GM23338 (cell line): ENCODE data around the gene PAEP. TPM values are rescaled to one million over a fixed set of nuclear protein-coding genes. Genes with fewer than 3 reads are reported as not detected.

Experiments
- ATAC-seq: fragments of 200-7000 bp; cut with Tn5 transposase; 3 replicates; pipeline ENCODE4 v1.9.1; 2020
- DNase-seq: peaks from one replicate; pipeline ENCODE4 v3.0.0-alpha.2; 2015; ENCODE audit warnings: low spot score
- H2AFZ ChIP-seq: fragments of 200-600 bp; sonication (generic); 2 replicates; pipeline ENCODE4 v1.8.0; 2016; ENCODE audit warnings: antibody characterized with exemption, mild to moderate bottlenecking, moderate library complexity
- H3F3A ChIP-seq: fragments of 200-600 bp; sonication (generic); replicated peaks from 2 replicates; pipeline ENCODE4 v1.8.0; 2017; ENCODE audit warnings: antibody characterized with exemption, mixed run types, low read depth
- H3K27ac ChIP-seq: fragments of 200-600 bp; sonication (generic); 2 replicates; pipeline ENCODE4 v1.6.1; 2016; ENCODE audit warnings: low read depth
- H3K27me3 ChIP-seq: fragments of 200-600 bp; sonication (generic); 2 replicates; pipeline ENCODE4 v1.8.0; 2016; ENCODE audit warnings: mild to moderate bottlenecking, mixed run types, moderate library complexity; ENCODE audit not compliant: insufficient read depth
- H3K36me3 ChIP-seq: fragments of 200-600 bp; sonication (generic); 2 replicates; pipeline ENCODE4 v1.8.0; 2016; ENCODE audit warnings: mild to moderate bottlenecking; ENCODE audit not compliant: insufficient read depth
- H3K4me1 ChIP-seq: fragments of 200-600 bp; sonication (generic); 2 replicates; pipeline ENCODE4 v1.8.0; 2016; ENCODE audit warnings: mild to moderate bottlenecking, moderate library complexity; ENCODE audit not compliant: insufficient read depth
- H3K4me2 ChIP-seq: fragments of 200-600 bp; sonication (generic); 2 replicates; pipeline ENCODE4 v1.7.1; 2017; ENCODE audit warnings: mixed run types
- H3K4me3 ChIP-seq: fragments of 200-600 bp; sonication (generic); 2 replicates; pipeline ENCODE4 v1.6.1; 2016; ENCODE audit warnings: mixed run types
- H3K79me2 ChIP-seq: fragments of 200-600 bp; sonication (generic); replicated peaks from 2 replicates; pipeline ENCODE4 v1.8.0; 2017; ENCODE audit warnings: mild to moderate bottlenecking; ENCODE audit not compliant: insufficient read depth
- H3K9me2 ChIP-seq: fragments of 200-600 bp; sonication (generic); 2 replicates; pipeline ENCODE4 v1.8.0; 2017; ENCODE audit not compliant: insufficient read depth
- H4K20me1 ChIP-seq: fragments of 200-600 bp; sonication (generic); replicated peaks from 2 replicates; pipeline ENCODE4 v1.8.0; 2017; ENCODE audit warnings: mild to moderate bottlenecking; ENCODE audit not compliant: insufficient read depth
- H3K27ac Mint-ChIP-seq: 2 replicates; pipeline ENCODE4 v1.8.0; 2020; ENCODE audit warnings: inconsistent platforms, mild to moderate bottlenecking, moderate library complexity, mixed read lengths
- H3K27me3 Mint-ChIP-seq: 3 replicates; pipeline ENCODE4 v1.8.0; 2022; ENCODE audit warnings: low read depth, mild to moderate bottlenecking, moderate library complexity, mixed read lengths, inconsistent platforms; ENCODE audit not compliant: insufficient read depth, poor library complexity
- H3K36me3 Mint-ChIP-seq: 3 replicates; pipeline ENCODE4 v1.8.0; 2021; ENCODE audit warnings: low read depth, mild to moderate bottlenecking, inconsistent platforms, moderate library complexity, mixed read lengths
- H3K4me1 Mint-ChIP-seq: 3 replicates; pipeline ENCODE4 v1.8.0; 2020; ENCODE audit warnings: mild to moderate bottlenecking, inconsistent platforms, mixed read lengths
- H3K4me3 Mint-ChIP-seq: 3 replicates; pipeline ENCODE4 v1.8.0; 2021; ENCODE audit warnings: moderate library complexity, mild to moderate bottlenecking, inconsistent platforms, mixed read lengths
- H3K9me3 Mint-ChIP-seq: 3 replicates; pipeline ENCODE4 v1.8.0; 2020; ENCODE audit warnings: moderate library complexity, mild to moderate bottlenecking, inconsistent platforms, mixed read lengths
- CTCF ChIP-seq, 2 experiments: fragments of 200-600 bp in 1 of 2; sonication (generic) in 1 of 2; conservative IDR thresholded peaks; 2 replicates each; pipeline versions ENCODE4 v1.5.1 to v1.6.1; 2016 to 2017; ENCODE audit warnings: antibody characterized with exemption in 2 of 2, low read depth in 2 of 2, mild to moderate bottlenecking in 2 of 2, moderate library complexity in 1 of 2
- EZH2 ChIP-seq: fragments of 200-600 bp; sonication (generic); IDR thresholded peaks from one replicate; pipeline ENCODE4 v1.8.0; 2017; ENCODE audit warnings: antibody characterized with exemption, mild to moderate bottlenecking, low read depth; ENCODE audit not compliant: unreplicated experiment
- polyA plus RNA-seq: library from polyadenylated mRNA; unstranded; fragments of >200 nt; fragmentation: Nextera tagmentation; extraction: Ambion mirVana; gene quantifications from 2 replicates; pipeline ENCODE4 v1.2.1, GENCODE V29; 2016
- total RNA-seq: library from RNA; depleted of rRNA; stranded (reverse); fragments of >200 nt; shearing (Covaris generic); gene quantifications from 2 replicates; pipeline ENCODE4 v1.2.3, GENCODE V29; 2014; rRNA removed

Gene PAEP
- total and polyA plus RNA-seq, 2 experiments from 2014 or later, result not detected

GRCh38 chr9:135615666-135616618, 54.4 kb downstream of the PAEP start:
- Mint-ChIP-seq H3K9me3 (peaks cover 11% of the 10 kb centered on the region), H3K27me3 (peaks cover 5% of the 10 kb centered on the region), H3K27ac (no peak overlapping the region; the same call in 1 of the 2 replicates), H3K4me3 (no peak overlapping the region), H3K4me1 (no peaks in the 10 kb centered on the region), H3K36me3 (peaks cover 7% of the 10 kb centered on the region)
- peak; percentile 30; the same call in 2 of the 3 replicates for ATAC-seq
- Histone ChIP-seq H3F3A (no peaks in the 10 kb centered on the region), H4K20me1 (no peaks in the 10 kb centered on the region), H3K9me2 (no peaks in the 10 kb centered on the region), H3K4me3 (no peak overlapping the region), H3K79me2 (no peaks in the 10 kb centered on the region), H3K36me3 (no peaks in the 10 kb centered on the region), H3K4me1 (no peaks in the 10 kb centered on the region), H3K27me3 (no peaks in the 10 kb centered on the region), H3K27ac (no peak overlapping the region), H3K4me2 (no peak overlapping the region), H2AFZ (no peak overlapping the region)
- no peak for TF ChIP-seq EZH2
- TF ChIP-seq CTCF (conservative IDR thresholded peaks at IDR 0.05; ENCODE audit: low read depth in 2 of 2), result peak in 1 of 2 experiments; percentile 27; a peak in 2 of 4 replicates
- DNase-seq, result no peak

Other genes starting within 250 kb of the PAEP start
- gene PPP1R26, start 82.0 kb upstream of the PAEP start, total RNA-seq, result 44.4 and 49.8 TPM in 2 replicates
- gene PPP1R26, start 82.0 kb upstream of the PAEP start, polyA plus RNA-seq, result 10.7 and 11.4 TPM in 2 replicates
- gene MRPS2, start 61.1 kb upstream of the PAEP start, total RNA-seq, result 96.5 and 116 TPM in 2 replicates
- gene MRPS2, start 61.1 kb upstream of the PAEP start, polyA plus RNA-seq, result 83.2 and 86.6 TPM in 2 replicates
- not detected in 2 replicates for gene LCN1, start 40.3 kb upstream of the PAEP start, total RNA-seq
- 0.27 TPM in 1 of 2 replicates, not detected in the other for gene LCN1, start 40.3 kb upstream of the PAEP start, polyA plus RNA-seq
- not detected in 2 replicates for gene OBP2A, start 15.6 kb upstream of the PAEP start, total RNA-seq
- not detected in 2 replicates for gene OBP2A, start 15.6 kb upstream of the PAEP start, polyA plus RNA-seq
- not detected in 2 replicates for gene GLT6D1, start 77.8 kb downstream of the PAEP start, total RNA-seq
- not detected in 2 replicates for gene GLT6D1, start 77.8 kb downstream of the PAEP start, polyA plus RNA-seq
- not detected in 2 replicates for gene LCN9, start 101.6 kb downstream of the PAEP start, total RNA-seq
- gene LCN9, start 101.6 kb downstream of the PAEP start, polyA plus RNA-seq, result not detected in 2 replicates
- gene SOHLH1, start 137.7 kb downstream of the PAEP start, total RNA-seq, result 0.21 TPM in 1 of 2 replicates, not detected in the other
- not detected in 2 replicates for gene SOHLH1, start 137.7 kb downstream of the PAEP start, polyA plus RNA-seq
- gene KCNT1, start 140.4 kb downstream of the PAEP start, total RNA-seq, result 0.12 and 0.28 TPM in 2 replicates
- gene KCNT1, start 140.4 kb downstream of the PAEP start, polyA plus RNA-seq, result 0.05 TPM in 2 replicates